HG03196 (cell line): ENCODE data around the gene POLR2H.

ENCODE experiments used
- ATAC-seq: cut with Tn5 transposase; IDR thresholded peaks from one replicate; pipeline ENCODE4 v1.9.1; 2021; ENCODE audit not compliant: unreplicated experiment

The POLR2H gene

GRCh38 chr3:184368586-184369183 lies 7.2 kb downstream of the POLR2H start:
- no peak for ATAC-seq

GRCh38 chr3:184371570-184372018 lies 10.1 kb downstream of the POLR2H start:
- no peak for ATAC-seq

DNA sequence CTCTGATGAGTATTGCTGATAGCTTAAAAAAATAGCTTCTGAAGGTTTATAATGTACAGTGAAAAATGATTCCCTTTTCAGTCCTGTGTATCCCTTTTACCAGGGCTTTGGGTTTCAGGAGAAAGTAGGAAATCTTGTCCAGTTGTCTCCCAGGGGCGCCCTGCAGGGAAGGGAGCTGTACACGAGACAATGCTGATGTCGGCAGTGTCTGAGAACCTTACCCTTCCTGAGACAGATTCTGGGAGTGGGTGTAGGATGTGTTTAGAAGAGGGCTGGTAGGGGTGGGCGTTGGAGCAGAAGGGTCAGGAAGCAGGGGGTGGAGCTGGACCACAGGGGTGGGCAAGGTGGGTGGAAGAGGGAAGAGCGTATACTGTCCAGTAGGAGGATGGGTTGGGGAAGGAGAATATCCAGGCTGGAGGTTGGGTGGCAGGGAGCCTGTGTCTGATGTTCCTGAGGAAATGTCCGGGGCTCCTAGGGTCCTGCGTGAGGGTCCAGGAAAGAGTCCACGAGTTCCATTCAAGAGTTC lies 10.8 kb downstream of the POLR2H start:
- no peak for ATAC-seq

GRCh38 chr3:184372911-184373310 lies 11.4 kb downstream of the POLR2H start:
- no peak for ATAC-seq

GRCh38 chr3:184373422-184373821 lies 11.9 kb downstream of the POLR2H start:
- no peak for ATAC-seq

DNA sequence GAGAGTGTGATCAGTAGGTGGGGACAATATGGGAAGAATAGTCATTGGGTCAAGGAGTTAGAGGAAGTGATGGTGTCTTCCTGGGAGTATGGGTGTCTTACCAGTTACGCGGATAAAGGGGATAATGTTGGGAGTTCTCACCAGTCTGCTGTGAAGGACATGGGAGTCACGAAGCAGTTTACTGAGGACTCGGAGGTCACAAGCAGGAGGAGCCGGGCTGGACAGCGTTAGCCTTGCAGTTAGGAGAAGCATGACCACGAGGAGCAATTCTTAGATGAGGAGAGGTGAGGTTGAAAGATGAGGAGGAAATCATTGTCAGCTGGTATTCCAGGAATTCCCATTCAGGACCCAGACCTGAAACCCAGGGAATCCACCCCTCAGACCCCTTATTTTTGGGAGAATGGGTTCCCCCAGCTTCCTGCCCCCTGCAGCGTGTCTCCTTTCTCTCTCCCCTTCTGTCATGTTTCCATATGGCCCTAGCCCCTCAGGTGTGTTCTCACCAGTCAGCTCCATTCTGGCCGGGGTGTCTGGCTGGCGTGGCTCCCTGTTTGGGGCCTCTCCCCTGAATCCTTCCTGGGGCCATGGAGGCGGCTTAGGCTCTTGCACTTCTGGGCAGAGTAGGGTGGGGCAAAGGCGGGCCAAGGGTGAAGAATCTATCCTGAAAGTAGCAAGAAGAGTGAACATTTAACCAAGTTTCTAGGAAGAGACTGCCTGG lies 14.4 kb downstream of the POLR2H start:
- ATAC-seq, result no peak

- no peak for ATAC-seq
These were observed 15.9 kb downstream of the POLR2H start for GRCh38 chr3:184377374-184377773.

DNA sequence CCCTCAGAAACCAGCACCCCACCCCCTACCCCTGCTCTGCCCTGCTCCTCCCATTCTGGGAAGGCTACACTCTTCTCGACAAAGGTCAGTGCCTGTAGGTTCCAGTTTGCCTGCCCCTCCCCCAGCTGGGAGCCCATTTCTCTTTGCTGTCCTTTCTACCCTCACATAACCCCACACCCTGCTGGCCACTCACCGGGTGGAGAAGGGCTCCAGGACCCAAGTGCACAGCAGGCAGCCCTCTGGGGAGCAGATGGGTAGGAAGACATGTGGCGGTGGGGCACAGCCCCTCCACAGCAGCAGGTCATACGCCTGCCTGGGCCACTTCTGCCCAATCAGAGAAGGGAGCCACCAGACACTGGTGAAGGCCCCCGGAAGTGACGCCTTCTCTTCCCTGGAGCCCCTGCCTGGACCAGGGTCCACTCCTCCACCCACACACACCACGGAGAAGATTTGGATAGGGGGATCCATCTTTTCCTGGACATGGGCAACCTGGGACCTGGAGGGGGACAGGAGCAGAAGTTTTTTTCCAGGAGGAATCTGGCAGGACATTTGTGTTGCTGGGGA lies 16.5 kb downstream of the POLR2H start, which contains the start of gene THPO:
Gene THPO, minus strand, starts transcription at position 326 of the 564 bp plus-strand sequence. CDS start 1,948 bp downstream, outside the sequence.
- no peak for ATAC-seq

DNA sequence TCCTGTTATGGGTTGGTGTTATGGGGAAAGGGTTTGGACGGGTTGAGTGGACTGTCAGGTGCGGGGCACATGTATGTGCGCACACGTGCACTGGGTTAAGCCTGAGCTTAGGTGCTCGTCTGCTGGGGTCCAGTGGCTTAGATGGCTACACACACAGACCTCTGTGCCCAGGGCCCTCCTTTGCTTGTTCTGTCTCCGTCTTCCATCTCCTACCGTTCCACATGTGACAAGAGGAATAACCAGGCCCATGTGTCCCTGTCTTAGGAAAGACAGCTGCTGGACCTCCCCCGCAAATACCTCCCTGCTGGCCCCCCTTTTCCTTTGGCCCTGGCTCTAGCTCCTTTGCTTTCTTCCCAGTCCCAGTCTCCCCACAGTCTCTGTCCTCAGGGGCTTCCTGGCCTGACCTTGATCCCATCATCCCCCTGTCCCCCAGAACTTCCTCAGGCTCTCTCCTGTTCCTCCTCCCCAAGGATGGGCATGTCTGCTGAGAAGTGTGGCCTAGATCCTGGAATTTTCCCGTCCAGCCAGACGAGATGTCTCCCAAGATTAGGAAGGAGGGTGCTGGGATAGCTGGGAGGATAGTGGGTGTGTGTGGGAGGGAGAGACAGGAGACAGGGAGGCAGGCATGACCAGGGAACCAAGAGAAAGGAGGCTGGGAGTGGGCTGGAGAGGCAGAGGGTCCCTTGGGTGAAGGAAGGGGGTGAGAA lies 17.3 kb downstream of the POLR2H start:
- no peak for ATAC-seq

- no peak for ATAC-seq
These were observed 18.1 kb downstream of the POLR2H start, which contains the start of gene CHRD for GRCh38 chr3:184379358-184380184. Gene CHRD (plus strand): TSS chr3:184380054. CDS start chr3:184380319, 265 bp downstream.

- no peak for ATAC-seq
These were observed 18.7 kb downstream of the POLR2H start for GRCh38 chr3:184380185-184380626.

GRCh38 chr3:184380627-184381260 lies 19.2 kb downstream of the POLR2H start:
- ATAC-seq, result no peak

DNA sequence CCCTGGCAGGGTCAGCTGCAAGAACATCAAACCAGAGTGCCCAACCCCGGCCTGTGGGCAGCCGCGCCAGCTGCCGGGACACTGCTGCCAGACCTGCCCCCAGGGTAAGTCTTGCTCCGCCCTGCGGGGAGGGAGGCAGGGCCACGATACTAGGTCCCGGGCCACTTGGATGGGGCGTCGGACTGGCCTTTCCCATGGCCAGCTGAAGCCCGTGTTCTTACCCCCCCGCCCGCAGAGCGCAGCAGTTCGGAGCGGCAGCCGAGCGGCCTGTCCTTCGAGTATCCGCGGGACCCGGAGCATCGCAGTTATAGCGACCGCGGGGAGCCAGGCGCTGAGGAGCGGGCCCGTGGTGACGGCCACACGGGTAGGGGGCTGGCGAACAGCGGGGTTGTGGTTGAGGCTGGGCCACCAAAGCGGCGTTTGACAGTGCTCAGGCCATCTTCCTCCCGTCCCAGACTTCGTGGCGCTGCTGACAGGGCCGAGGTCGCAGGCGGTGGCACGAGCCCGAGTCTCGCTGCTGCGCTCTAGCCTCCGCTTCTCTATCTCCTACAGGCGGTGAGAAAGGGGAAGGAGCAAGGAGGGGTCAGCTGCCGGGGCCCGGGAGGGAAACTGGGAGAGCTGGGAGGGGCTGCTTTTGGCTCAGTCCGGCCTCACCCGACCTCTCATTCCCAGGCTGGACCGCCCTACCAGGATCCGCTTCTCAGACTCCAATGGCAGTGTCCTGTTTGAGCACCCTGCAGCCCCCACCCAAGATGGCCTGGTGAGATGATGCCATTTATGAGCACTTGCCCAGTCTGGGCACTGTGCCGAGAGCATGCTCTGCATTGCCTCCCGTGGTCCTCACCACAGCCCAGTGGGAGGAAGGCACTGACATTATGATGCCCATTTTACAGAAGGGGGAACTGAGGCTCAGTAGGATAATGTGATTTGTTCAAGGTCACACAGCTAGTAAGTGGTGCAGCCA lies 20.0 kb downstream of the POLR2H start:
- ATAC-seq, result no peak

DNA sequence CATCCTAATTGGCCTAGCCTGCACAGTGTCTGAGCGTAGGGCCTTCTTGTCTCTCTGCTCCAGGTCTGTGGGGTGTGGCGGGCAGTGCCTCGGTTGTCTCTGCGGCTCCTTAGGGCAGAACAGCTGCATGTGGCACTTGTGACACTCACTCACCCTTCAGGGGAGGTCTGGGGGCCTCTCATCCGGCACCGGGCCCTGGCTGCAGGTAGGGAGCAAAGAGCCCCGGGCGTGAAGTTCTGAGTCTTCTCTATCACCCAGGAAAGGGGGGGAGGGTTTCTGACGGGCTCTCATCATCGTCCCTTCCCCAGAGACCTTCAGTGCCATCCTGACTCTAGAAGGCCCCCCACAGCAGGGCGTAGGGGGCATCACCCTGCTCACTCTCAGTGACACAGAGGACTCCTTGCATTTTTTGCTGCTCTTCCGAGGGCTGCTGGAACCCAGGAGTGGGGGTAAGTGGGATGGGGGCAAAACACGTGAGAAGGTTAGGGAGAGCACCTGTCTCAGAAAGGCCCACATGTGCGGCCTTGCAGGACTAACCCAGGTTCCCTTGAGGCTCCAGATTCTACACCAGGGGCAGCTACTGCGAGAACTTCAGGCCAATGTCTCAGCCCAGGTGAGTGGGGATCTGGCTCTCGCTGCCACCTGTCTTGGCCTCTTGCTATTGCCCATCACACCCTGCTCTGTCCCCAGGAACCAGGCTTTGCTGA lies 21.0 kb downstream of the POLR2H start:
- no peak for ATAC-seq

DNA sequence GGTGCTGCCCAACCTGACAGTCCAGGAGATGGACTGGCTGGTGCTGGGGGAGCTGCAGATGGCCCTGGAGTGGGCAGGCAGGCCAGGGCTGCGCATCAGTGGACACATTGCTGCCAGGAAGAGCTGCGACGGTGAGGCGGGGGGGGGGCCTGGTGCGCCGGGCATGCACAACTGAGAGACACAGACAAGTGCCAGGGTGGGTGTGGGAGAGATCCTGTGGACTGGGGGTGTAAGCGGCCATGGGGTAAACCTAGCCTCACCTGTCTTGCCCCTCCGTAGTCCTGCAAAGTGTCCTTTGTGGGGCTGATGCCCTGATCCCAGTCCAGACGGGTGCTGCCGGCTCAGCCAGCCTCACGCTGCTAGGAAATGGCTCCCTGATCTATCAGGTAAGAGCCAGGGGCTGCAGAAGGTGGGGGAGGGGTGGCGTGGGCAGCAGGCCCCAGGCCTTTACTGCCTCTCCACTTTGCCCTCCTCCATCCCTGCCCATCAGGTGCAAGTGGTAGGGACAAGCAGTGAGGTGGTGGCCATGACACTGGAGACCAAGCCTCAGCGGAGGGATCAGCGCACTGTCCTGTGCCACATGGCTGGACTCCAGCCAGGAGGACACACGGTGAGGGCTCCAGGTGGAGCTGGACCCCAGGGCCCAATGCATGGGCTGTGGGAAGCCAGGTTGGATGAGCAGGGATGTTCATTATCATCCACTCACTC lies 21.7 kb downstream of the POLR2H start:
- ATAC-seq, result no peak

DNA sequence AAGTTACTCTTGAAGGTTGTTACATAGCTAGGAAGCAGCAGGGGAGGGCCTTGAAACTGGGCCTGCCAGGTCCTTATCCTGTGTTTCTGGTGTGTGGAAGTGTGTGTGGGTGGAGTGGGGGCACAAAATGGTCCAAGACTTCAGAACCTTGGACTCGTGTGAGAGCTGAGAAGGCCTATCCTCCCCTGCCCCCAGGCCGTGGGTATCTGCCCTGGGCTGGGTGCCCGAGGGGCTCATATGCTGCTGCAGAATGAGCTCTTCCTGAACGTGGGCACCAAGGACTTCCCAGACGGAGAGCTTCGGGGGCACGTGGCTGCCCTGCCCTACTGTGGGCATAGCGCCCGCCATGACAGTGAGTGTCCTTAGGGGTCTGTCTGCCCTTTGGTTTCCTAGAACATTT lies 22.8 kb downstream of the POLR2H start:
- no peak for ATAC-seq

DNA sequence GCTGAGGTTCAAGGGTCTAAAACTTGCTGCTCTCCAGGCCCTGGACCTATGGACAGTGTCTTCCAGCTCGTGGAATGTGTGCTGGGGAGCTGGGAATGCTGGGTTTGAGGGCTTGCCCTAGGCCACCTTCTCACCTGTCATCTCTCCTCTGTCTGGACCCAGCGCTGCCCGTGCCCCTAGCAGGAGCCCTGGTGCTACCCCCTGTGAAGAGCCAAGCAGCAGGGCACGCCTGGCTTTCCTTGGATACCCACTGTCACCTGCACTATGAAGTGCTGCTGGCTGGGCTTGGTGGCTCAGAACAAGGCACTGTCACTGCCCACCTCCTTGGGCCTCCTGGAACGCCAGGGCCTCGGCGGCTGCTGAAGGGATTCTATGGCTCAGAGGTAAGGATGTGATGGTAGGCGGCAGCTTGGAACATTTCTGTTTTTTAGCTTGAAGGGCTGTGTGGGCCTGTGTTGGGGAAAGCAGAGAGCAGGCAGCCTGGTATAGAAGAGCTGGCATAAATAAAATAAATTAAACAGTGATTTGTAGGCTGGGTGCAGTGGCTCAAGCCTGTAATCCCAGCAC lies 23.4 kb downstream of the POLR2H start:
- ATAC-seq, result no peak
